ENCODE data around the gene EFCC1.

DNA sequence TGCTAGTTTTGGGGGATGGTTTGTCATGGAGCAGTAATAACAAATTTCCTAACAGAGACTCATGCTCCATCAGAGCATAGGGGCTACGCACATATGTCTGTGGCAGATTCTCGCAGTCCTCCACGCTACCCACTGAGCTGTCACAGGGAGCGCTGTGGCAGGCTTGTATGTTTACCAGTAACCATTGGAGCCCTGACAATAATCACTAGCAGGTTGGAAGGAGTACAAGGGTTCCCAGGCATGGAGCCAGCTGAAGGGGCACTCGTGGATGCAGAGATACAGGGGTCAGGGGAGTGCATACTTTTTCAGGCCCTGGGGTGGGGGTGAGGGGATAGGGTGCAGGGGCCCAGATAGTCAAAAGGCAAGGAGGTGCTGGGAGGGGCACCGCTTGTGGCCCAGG, 51.6 kb downstream of the EFCC1 start:
- TF ChIP-seq, protein P1, sequence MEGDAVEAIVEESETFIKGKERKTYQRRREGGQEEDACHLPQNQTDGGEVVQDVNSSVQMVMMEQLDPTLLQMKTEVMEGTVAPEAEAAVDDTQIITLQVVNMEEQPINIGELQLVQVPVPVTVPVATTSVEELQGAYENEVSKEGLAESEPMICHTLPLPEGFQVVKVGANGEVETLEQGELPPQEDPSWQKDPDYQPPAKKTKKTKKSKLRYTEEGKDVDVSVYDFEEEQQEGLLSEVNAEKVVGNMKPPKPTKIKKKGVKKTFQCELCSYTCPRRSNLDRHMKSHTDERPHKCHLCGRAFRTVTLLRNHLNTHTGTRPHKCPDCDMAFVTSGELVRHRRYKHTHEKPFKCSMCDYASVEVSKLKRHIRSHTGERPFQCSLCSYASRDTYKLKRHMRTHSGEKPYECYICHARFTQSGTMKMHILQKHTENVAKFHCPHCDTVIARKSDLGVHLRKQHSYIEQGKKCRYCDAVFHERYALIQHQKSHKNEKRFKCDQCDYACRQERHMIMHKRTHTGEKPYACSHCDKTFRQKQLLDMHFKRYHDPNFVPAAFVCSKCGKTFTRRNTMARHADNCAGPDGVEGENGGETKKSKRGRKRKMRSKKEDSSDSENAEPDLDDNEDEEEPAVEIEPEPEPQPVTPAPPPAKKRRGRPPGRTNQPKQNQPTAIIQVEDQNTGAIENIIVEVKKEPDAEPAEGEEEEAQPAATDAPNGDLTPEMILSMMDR (IDR thresholded peaks at IDR 0.05), result no peak
- TF ChIP-seq POLR2A (IDR thresholded peaks at IDR 0.05) (no peak), POLR2AphosphoS5 (IDR thresholded peaks at IDR 0.05) (no peak)
